Measurements from ENCODE around the gene APOBEC4. TPM values are rescaled to one million over a fixed set of nuclear protein-coding genes. Genes with fewer than 3 reads are reported as not detected.
A peak's percentile ranks its signal among the peaks of the same experiment; 100 is the strongest.

APOBEC4 gene
- polyA plus RNA-seq, 1 experiment: not detected

GRCh38 chr1:183675381-183675780, 22.3 kb upstream of the APOBEC4 start:
- CTCF ChIA-PET: interaction anchor here (0.9 to 5.0 kb wide), 3 partner anchors 9 to 20 kb away, joined by 3 to 38 read pairs (median 14); no protein-coding TSS in a partner anchor

GRCh38 chr1:183674886-183675285, 21.8 kb upstream of the APOBEC4 start:
- H3K27ac ChIP-seq (ENCODE audit: low read depth, low read length): no peak overlapping the region
- POLR2A ChIA-PET: no interaction called here
- no peaks in the 10 kb centered on the region for H3K9me3 ChIP-seq (ENCODE audit: control insufficient read depth, insufficient read depth, low read length)
- CTCF ChIA-PET: interaction anchor here (1.6 to 5.0 kb wide), 4 partner anchors 10 to 241 kb away, joined by 4 to 38 read pairs (median 14); no protein-coding TSS in a partner anchor
- TF ChIP-seq CTCF (IDR thresholded peaks at IDR 0.05; ENCODE audit: low read depth, low read length): no peak
- DNase-seq (ENCODE audit: low read depth, low spot score): no peak
- H3K4me3 ChIP-seq (ENCODE audit: low read depth, low read length): no peak overlapping the region
- no peaks in the 10 kb centered on the region for H3K27me3 ChIP-seq (ENCODE audit: control insufficient read depth, insufficient read depth, low read length)

More at GRCh38 chr1:183675381-183675780, 22.3 kb upstream of the APOBEC4 start:
- Histone ChIP-seq H3K4me3 (ENCODE audit: low read depth, low read length) (no peak overlapping the region), H3K27ac (ENCODE audit: low read depth, low read length) (no peak overlapping the region), H3K27me3 (ENCODE audit: control insufficient read depth, insufficient read depth, low read length) (no peaks in the 10 kb centered on the region), H3K9me3 (ENCODE audit: control insufficient read depth, insufficient read depth, low read length) (no peaks in the 10 kb centered on the region)
- no peak for DNase-seq (ENCODE audit: low read depth, low spot score)
- no peak for TF ChIP-seq CTCF (IDR thresholded peaks at IDR 0.05; ENCODE audit: low read depth, low read length)
- POLR2A ChIA-PET: no interaction called here

- TF ChIP-seq CTCF (IDR thresholded peaks at IDR 0.05; ENCODE audit: low read depth, low read length): no peak
- CTCF ChIA-PET: interaction anchor here (1.6 to 5.0 kb wide), 3 partner anchors 10 to 241 kb away, joined by 4 to 38 read pairs (median 13); no protein-coding TSS in a partner anchor
- no peaks in the 10 kb centered on the region for H3K27me3 ChIP-seq (ENCODE audit: control insufficient read depth, insufficient read depth, low read length)
- H3K4me3 ChIP-seq (ENCODE audit: low read depth, low read length): no peak overlapping the region
- H3K27ac ChIP-seq (ENCODE audit: low read depth, low read length): no peak overlapping the region
- no peaks in the 10 kb centered on the region for H3K9me3 ChIP-seq (ENCODE audit: control insufficient read depth, insufficient read depth, low read length)
- POLR2A ChIA-PET: no interaction called here
- DNase-seq (ENCODE audit: low read depth, low spot score): no peak
Measured at GRCh38 chr1:183674339-183674738, 21.2 kb upstream of the APOBEC4 start.

GRCh38 chr1:183673605-183674323, 20.6 kb upstream of the APOBEC4 start:
- H3K9me3 ChIP-seq (ENCODE audit: control insufficient read depth, insufficient read depth, low read length): no peaks in the 10 kb centered on the region
- POLR2A ChIA-PET: no interaction called here
- no peak overlapping the region for H3K27ac ChIP-seq (ENCODE audit: low read depth, low read length)
- H3K27me3 ChIP-seq (ENCODE audit: control insufficient read depth, insufficient read depth, low read length): no peaks in the 10 kb centered on the region
- no peak overlapping the region for H3K4me3 ChIP-seq (ENCODE audit: low read depth, low read length)
- CTCF ChIA-PET: interaction anchor here (1.6 to 5.0 kb wide), 3 partner anchors 11 to 242 kb away, joined by 4 to 38 read pairs (median 13); no protein-coding TSS in a partner anchor
- DNase-seq (ENCODE audit: low read depth, low spot score): no peak
- TF ChIP-seq CTCF (IDR thresholded peaks at IDR 0.05; ENCODE audit: low read depth, low read length): no peak

GRCh38 chr1:183670169-183670568, 17.1 kb upstream of the APOBEC4 start:
- Histone ChIP-seq H3K27me3 (ENCODE audit: control insufficient read depth, insufficient read depth, low read length) (no peaks in the 10 kb centered on the region), H3K4me3 (ENCODE audit: low read depth, low read length) (no peak overlapping the region), H3K9me3 (ENCODE audit: control insufficient read depth, insufficient read depth, low read length) (no peaks in the 10 kb centered on the region), H3K27ac (ENCODE audit: low read depth, low read length) (no peak overlapping the region)
- DNase-seq (ENCODE audit: low read depth, low spot score): no peak
- peak; percentile 31; the same call in 1 of the 2 replicates for TF ChIP-seq CTCF (IDR thresholded peaks at IDR 0.05; ENCODE audit: low read depth, low read length)
- ChIA-PET POLR2A (no interaction called here), CTCF (interaction anchor here (2.3 to 2.6 kb wide), 2 partner anchors 15 kb away, joined by 10 to 22 read pairs; no protein-coding TSS in a partner anchor)
